Renal pelvis (tissue), 4 donors: ENCODE measurements around the gene CRTC1. TPM values are rescaled to one million over a fixed set of nuclear protein-coding genes. Genes with fewer than 3 reads are reported as not detected.
"Not testable (repeated sequence)": the region's sequence is repeated elsewhere in the genome, so short reads cannot be mapped to it uniquely, and the experiment has no call there.

Experiments
- DNase-seq: peaks from one replicate; pipeline ENCODE4 v3.0.0-alpha.2; 2013
- polyA plus RNA-seq, 3 donors: library from polyadenylated mRNA; unstranded; fragments of 120-200 nt; gene quantifications; one replicate each; pipeline ENCODE4 v1.2.1, GENCODE V29; 2013; ENCODE audit not compliant: insufficient read length in 3 of 3

Gene CRTC1
- polyA plus RNA-seq, 3 donors = 23.2 to 30.1 (median 23.7) TPM

DNA sequence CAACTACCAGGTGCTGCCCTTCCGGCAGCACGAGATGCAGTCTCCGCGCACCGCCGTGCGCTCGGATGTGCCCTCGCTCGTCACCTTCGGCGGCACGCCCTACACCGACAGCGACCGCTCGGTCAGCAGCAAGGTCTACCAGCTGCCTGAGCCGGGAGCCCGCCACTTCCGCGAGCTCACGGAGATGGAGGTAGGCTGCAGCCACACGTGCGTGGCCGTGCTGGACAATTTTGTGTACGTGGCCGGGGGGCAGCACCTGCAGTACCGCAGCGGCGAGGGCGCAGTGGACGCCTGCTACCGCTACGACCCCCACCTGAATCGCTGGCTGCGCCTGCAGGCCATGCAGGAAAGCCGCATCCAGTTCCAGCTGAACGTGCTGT is 15.2 kb upstream of the CRTC1 start:
- DNase-seq = no peak

DNA sequence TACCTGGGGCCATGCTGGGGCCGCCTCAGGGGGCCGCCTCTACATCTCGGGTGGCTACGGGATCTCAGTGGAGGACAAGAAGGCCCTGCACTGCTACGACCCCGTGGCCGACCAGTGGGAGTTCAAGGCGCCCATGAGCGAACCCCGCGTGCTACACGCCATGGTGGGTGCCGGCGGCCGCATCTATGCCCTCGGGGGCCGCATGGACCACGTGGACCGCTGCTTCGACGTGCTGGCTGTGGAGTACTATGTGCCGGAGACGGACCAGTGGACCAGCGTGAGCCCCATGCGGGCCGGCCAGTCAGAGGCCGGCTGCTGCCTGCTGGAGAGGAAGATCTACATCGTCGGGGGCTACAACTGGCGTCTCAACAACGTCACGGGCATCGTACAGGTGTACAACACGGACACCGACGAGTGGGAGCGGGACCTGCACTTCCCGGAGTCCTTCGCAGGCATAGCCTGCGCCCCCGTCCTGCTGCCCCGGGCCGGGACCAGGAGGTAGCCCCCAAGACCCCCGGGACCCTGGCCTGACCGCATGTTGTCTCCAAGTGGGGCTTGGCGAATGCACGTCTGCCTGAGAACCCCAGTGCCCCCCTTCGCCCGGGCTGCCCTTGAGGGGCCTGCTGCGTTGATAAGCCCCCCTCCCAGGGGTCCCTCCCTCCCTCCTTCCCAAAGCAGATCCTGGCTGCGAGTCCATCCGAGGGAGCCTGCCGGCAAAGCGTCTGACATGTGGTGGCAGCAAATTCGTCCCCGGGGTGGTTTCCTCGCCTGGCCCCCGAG is 14.5 kb upstream of the CRTC1 start:
- DNase-seq = no peak

DNA sequence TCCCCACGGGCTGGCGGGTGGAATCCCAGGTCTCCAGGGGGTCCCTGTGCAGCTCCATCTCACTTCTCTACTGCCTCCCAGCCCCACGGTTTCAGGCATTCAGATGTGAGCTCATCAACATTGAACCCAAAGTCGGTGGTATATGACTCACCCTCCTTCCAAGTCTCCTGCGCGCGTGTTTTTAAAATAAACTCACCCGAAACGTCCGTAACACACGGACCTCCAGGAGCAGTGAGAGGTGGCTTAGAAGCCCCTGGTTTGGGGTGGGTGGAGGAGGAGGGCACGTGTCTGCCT is 14.0 kb upstream of the CRTC1 start:
- DNase-seq = no peak

DNA sequence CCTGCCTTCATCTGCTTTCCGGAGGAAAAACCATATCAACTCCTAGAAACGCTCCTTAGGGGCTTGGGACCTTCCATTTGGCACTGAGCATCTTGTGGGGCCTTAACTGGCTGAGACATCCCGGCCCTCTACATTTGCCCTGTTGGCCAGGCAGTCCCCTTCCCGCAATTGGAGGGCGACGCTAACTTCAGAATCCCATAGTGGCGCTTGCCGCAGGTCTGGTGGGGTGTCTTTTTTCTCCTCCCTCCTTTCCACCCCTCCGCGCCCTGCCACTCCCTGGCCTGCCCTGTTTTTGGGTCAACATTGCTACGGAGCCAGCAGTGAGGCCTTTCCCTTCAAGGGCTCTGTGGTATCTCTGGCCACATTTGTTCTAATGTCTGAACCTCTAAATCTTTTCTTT is 13.6 kb upstream of the CRTC1 start:
- DNase-seq = no peak

DNA sequence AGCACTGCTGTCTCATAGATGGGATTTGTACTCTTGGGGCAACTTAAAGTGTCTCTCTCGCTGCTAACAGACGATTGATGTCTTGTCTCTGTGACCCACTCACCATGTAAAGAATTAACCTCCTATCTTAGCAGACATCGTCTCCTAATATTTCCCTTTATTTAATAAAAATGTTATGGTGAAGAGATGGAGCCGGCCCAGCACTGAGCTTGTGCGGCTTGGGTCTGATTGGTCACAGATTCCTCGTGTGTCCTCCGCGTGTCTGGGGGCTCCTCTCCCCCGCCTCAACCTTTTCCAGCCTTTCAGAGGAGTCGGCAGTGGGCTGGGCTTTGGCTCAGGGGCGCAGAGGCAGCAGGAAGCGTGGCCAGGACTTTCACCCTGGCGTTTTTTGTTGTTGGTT is 13.2 kb upstream of the CRTC1 start:
- DNase-seq = no peak

DNA sequence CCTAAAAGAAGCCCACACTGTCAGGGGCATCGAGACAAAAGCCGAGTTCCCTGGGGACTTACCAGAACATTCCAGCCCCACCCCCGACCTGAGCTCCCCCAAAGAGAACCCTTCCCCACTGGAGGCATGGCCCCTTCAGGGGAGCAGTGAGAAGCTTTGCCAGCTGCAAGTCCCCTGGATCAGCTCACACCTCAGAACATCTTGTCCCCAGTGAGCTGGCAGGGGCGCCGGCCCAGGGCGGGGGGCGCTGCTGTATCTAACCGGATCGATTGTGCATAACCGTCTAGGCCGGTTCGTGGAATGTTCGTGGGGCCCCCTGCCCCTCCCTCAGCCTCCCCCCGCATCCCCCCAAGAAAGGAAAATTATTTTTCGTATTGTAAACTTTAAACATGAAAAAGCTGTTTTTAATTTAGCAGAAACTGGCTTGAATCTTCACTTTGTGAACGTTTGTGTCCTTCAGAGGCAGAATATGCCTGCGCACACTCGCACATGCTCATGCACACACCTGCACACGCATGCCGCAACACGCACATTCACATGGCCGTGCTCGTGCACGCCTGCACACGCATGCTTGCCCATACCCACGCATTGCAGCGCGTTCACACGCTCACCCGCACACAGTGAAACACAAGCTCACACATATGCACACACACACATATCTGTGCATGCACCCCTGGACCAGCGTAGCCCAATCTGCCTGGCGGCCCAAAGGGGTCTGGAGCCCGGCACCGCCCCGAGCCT is 12.0 kb upstream of the CRTC1 start:
- DNase-seq = no peak

DNA sequence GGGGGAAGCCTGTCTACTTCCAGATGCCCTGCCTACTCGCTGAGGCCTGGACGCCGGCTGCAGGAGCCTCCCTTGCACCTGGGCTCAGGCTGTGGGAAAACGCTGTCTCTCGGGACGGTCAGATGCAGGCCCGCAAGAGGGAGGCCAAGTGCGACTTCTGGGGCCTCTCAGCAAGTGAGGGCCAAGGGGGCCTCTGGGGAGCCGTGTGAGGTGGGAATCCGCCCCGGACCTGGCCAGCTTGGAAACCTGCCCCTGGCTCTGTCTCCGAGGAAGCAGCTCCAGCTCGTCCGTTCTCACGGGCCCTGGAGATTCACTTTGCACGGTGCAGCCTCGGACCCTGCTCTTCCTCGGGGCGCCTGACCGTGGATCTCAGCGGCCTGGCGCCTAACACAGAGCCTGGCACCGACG is 11.4 kb upstream of the CRTC1 start:
- DNase-seq = no peak

DNA sequence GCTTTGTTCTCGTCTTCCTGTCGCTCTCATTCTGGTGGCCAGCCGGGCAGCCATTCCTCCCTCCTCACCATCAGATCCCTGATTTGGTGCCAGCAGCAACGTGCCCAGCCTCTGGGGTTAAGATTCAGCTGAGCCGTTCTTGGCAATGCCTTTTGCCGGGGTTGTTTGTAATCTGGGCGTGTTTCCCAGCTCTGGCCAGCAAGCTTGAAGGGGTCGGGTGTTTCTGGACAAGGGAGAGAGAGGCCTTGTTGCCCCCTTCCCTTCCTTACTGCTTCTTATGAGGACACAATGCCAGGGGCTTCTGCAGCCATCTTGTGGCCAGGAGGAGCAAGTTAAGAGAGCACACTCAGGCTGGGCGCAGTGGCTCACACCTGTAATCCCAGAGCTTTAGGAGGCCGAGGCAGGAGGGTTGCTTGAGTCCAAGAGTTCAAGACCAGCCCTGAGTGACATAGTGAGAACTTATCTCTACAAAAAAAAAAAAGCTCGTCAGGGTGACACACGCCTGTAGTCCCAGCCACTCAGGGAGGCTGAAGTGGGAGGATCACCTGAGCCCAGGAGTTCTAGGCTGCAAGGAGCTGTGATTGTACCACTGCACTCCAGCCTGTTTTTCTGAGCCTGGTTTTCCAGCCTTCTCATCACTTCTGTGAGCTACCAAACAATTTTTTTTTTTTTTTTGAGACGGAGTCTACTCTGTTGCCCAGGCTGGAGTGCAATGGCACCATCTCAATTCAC is 10.7 kb upstream of the CRTC1 start:
- no peak for DNase-seq

DNA sequence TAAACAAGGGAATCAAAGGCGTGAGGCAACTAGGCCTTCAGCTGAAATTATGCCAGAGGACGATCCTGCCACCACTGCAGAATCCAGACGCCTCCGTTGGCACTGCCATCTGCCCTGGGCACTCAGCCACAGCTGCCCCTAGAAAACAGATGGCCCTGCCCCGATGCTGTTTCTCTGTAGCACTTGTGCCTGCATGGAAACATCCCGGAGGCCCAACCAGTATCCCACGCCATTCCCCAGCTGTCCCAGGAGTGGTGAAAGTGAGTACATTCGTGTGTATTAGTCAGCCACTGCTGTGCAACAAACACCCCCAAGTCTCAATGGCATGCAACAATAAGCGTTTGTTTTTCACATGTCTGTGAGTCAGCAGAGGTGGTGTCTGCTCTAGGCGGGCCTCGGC is 8.9 kb upstream of the CRTC1 start:
- no peak for DNase-seq

DNA sequence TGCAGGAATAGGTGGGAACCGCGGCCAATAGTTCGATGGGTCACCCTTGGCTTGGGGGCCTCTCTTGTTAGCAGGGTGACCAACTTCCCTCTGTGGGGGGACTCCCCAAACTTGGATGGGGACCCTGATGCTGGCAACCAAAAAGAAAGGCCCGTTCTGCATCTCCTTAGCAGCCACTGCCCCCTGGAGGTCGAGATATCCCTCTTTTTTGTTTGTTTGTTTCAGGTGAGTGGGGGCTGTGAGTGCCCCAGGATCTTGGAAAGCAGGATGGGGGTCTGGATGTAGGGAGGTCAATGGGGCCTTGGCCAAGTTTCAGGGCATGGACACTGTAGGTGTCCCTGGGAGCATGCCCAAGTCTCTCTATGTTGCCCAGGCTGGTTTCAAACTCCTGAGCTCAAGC is 7.7 kb upstream of the CRTC1 start:
- DNase-seq = no peak

DNA sequence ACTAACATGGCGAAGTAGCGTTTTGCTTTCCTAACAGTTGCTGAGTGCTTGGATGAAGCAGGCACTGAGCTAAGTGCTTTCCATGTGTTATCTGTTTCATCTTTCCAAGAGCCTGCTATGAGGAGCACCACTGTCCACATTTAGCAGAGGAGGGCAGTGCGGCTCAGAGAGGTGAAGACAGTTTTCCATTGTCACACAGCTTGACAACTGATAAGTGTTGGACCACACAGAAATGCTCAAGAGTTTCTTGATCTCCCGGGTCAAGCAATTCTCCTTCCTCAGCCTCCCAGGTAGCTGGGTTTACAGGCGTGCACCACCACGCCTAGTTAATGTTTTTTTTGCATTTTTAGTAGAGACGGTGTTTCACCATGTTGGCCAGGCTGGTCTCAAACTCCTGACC is 6.8 kb upstream of the CRTC1 start:
- DNase-seq = no peak

DNA sequence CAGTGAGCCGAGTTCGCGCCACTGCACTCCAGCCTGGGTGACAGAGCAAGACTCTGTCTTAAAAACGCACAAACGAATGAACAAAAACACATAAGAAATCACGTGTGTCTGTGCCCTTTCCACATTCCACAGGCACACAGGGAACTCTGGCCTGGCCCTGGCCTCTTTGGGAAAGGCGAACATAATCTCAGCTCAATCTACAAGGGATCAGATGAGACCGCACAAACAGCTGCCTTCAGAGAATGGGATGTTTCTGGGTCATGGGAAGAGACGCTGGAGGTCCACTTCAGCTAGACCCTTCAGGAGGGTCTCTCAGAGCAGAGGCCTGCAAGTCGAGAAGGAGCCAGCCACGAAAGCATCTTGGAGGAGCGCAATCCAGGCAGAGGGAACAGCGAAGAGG is 6.3 kb upstream of the CRTC1 start:
- DNase-seq = no peak

DNA sequence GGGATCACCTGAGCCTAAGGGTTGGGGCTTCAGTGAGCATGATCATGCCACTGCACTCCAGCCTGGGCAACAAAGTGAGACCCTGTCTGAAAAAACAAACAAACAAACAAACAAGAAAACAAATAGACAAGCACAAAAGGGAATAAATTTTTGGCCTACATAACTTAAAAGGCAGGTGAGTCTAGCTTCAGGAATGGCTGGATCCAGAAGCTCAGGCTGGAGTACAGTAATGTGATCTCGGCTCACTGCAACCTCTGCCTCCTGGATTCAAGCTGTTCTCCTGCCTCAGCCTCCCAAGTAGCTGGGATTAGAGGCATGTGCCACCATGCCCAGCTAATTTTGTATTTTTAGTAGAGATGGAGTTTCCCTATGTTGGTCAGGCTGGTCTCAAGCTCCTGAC is 3.3 kb upstream of the CRTC1 start:
- DNase-seq = not testable (repeated sequence)

DNA sequence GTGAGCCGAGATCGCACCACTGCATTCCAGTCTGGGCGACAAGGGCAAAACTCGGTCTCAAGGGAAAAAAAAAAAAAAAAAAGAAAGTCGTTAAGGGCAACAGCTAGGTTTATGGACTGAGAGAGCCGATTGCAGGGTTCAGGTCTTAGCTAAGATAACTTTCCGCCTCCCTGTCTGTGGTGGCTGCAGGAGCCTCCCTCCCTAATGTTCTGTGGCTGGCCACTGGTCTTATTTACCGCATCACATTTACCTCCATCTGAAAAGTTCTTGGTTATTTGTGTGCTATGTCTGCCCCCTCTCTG is 722 bp upstream of the CRTC1 start:
- no peak for DNase-seq

DNA sequence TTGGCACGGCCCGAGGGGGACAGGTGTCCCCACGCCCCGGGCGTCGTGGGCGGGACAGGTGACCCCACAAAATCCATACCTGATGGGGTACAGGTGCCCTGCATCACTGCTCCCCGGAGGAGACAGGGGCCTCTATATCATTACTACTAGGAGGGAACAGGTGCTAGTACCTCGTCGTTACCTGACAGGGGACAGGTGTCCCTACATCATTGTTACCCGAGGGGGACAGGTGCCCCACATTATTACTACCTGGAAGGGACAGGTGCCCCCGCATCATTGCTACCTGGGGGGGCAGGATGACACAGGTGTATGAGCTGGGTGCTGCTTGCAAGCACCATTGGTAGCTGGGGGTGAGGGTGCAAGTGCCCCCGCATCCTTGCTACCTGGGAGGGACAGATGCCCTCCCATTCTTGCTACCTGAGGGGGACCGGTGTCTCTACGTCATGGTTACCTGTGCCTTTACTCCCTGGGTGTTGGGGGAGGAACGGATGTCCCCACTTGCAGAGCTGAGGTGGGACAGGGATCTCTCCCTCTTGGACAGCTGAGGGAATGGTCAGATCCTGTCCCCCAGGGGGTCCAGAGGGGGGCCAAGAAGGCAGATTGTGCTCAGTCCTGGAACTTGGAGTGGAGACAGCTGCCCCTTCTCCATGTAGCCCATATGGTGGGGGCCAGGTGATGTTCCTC is 620 bp downstream of the CRTC1 start:
- DNase-seq = no peak

DNA sequence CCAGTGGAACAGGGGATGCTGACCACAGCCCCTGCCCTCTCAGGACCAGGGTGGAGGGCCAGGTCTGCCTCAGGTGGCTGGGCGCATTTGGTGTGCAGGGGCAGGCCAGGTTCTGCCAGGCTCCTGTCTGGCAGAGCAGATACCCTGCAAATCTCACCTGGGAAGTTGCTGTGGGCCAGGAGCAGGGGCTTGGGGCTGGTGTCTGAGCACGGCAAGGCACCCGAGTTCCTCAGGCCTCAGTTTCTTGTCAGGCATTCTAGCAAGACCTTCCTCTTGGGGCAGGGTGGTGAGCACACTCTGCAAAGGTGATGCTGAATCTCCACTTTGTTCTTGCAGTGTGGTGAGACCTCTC is 1.1 kb downstream of the CRTC1 start:
- no peak for DNase-seq

DNA sequence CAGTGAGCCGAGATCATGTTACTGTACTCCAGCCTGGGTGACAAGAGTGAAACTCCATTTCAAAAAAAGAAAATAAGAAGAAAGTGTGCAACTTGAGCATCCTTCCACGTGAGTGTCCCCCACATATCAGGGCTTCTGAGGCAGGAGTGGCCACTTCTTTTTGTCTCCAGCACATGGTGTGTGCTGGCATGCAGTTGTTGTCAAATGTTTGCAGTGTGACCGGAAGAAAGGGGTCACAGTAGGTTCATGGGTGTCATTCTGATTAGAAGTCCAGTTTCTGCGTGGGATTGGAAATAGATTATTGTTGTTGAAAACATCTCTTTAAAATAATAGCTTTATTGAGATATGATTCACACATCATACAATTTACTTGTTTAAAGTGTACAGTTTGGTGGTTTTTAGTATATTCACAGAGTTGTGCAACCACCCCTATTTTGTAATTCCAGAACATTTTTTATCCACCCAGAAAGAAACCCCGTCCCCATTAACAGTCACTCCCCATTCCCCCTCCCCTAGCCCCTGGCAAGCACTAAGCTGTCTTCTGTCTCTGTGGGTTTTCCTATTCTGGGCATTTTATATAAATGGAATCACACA is 2.2 kb downstream of the CRTC1 start:
- DNase-seq = no peak

DNA sequence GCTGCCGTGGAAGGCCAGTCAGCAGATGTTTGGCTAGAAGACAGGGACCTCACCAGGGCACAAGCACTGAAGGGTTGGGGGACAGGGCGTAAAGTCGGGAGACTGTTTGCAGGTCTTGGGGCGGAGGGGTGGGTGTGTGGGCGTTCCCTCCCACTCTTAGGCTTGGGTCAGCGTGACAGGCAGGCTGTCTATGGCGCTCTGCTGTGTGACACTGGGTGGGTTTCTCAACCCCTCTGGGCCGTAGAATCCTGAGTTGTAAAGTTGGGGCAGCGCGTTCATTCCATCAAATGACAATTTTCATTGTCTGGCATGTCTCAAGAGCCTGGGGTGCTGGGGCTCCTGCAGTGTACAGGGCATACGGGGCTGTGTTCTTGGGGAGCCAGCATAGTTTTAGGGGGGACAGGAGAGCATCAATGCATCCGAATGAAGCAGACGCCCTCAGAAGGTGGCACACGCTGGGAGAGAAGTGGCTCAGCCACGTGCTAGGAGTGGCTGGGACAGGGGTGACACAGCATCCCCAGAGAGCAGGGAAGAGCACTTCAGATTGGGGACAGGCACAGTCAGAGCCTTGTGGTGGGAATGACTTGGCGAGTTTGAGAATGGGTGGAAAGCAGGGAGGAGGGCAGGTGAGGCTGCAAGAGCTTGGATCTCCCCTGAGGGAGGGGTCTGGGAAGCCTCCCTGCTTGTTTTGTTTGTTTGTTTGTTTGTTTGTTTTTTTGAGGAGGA is 4.4 kb downstream of the CRTC1 start:
- no peak for DNase-seq

DNA sequence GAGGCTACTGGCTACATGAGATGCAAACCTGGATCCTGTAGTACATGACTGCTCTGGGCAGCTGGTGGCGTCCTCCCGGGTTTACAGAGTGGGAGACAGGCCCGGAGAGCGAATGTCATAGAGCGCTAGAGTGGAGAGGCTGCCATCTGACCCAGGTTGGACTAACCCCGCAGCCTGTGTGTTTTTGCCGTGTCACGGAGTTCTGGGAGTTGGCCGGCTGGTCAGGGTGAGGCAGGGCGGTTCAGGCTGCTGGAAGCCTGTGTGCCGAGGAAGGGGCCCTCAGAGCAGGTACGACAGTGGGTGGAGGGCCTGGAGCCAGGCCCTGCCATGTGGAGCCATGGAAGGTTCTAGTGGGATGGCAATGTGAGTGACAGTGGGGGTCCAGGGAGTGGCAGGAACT is 12.5 kb downstream of the CRTC1 start:
- DNase-seq = no peak

DNA sequence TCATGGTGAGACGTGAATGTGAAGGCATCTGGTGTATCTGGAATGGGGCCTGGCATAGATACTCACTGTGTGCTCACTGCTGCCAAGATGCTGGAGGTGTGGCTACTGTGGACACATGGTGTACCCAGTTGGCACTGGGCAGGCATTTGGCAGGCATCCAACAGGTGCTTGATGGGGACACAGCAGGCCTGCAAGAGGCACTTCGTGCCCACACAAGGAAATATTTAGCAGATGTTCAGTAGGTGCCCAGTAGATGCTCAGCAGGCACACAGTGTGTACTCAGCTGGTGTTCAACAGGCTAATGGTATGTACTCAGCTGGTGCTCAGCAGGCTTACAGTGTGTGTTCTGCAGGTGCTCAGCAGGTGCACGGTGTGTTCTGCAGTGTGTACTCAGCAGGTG is 14.2 kb downstream of the CRTC1 start:
- DNase-seq = no peak

DNA sequence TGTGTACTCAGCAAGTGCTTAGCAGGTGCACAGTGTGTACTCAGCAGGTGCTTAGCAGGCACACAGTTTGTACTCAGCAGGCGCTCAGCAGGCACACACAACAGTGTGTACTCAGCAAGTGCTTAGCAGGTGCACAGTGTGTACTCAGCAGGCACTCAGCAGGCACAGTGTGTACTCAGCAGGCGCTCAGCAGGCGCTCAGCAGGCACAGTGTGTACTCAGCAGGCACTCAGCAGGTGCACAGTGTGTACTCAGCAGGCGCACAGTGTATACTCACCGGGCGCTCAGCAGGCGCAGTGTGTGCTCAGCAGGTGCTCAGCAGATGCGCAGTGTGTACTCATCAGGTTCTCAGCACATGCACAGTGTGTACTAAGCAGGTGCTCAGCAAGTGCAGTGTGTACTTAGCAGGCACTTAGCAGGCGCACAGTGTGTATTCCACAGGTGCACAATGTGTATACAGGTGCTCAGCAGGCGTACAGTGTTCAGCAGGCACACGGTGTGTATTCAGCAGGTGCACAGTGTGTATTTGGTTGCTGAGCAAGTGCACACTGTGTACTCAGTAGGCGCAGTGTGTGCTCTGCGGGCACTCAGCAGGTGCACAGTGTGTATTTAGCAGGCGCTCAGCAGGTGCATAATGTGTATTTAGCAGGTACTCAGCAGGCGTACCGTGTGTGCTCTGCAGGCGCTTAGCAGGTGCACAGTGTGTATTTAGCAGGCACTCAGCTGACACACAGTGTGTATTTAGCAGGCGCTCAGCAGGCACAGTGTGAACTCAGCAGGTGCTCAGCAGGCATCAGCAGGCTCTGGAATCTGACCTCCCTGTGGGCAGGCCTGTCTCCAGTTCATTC is 15.1 kb downstream of the CRTC1 start:
- no peak for DNase-seq
